ENCODE results near the gene WRNIP1. TPM values are rescaled to one million over a fixed set of nuclear protein-coding genes. Genes with fewer than 3 reads are reported as not detected.

Gene WRNIP1
- total RNA-seq, 1 experiment from 2014 or later = 36.3 TPM

DNA sequence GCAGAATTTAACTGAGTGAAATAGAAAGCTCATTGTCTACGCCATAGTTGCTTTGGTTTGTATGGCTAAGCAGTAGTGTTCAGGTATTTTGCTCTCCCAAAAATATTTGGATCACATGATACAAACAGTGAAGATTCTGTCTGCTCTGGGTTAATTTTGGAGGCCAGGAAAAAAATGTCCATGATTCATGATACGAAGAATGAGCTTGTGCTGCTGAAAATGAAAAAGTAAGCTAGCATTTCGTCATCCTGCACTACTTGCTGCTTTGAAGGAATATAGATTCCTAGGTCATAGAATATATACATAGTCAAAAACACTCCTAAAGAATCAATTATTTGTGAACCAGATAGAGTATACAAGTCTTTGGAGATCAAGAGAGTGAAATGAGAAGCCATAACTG, 8.3 kb downstream of the WRNIP1 start:
- TF ChIP-seq OVOL2 (CRISPR knock-in tag; IDR thresholded peaks at IDR 0.05; ENCODE audit: borderline replicate concordance) (no peak), ATF2 (CRISPR knock-in tag; IDR thresholded peaks at IDR 0.05; ENCODE audit: borderline replicate concordance, low read depth) (no peak), ZNF232 (CRISPR knock-in tag; IDR thresholded peaks at IDR 0.05) (no peak), RORB (CRISPR knock-in tag; IDR thresholded peaks at IDR 0.05) (no peak), ZNF219 (CRISPR knock-in tag; IDR thresholded peaks at IDR 0.05; ENCODE audit: borderline replicate concordance) (no peak), KAT7 (CRISPR knock-in tag; IDR thresholded peaks at IDR 0.05; ENCODE audit: borderline replicate concordance) (no peak), SOX15 (CRISPR knock-in tag; IDR thresholded peaks at IDR 0.05) (no peak), GABPB1 (CRISPR knock-in tag; IDR thresholded peaks at IDR 0.05) (no peak), FOXK1 (CRISPR knock-in tag; IDR thresholded peaks at IDR 0.05) (no peak), ZNF121 (CRISPR knock-in tag; IDR thresholded peaks at IDR 0.05) (no peak), PRRX2 (CRISPR knock-in tag; IDR thresholded peaks at IDR 0.05) (no peak), MXD4 (CRISPR knock-in tag; IDR thresholded peaks at IDR 0.05; ENCODE audit: borderline replicate concordance) (no peak), ETV6 (CRISPR knock-in tag; IDR thresholded peaks at IDR 0.05) (no peak), E2F5 (CRISPR knock-in tag; IDR thresholded peaks at IDR 0.05) (no peak), ESRRA (CRISPR knock-in tag; IDR thresholded peaks at IDR 0.05; ENCODE audit: borderline replicate concordance) (no peak), ZNF138 (CRISPR knock-in tag; conservative IDR thresholded peaks at IDR 0.05) (no peak)
- TF ChIP-seq, protein P1, sequence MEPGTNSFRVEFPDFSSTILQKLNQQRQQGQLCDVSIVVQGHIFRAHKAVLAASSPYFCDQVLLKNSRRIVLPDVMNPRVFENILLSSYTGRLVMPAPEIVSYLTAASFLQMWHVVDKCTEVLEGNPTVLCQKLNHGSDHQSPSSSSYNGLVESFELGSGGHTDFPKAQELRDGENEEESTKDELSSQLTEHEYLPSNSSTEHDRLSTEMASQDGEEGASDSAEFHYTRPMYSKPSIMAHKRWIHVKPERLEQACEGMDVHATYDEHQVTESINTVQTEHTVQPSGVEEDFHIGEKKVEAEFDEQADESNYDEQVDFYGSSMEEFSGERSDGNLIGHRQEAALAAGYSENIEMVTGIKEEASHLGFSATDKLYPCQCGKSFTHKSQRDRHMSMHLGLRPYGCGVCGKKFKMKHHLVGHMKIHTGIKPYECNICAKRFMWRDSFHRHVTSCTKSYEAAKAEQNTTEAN (CRISPR knock-in tag; IDR thresholded peaks at IDR 0.05) = no peak
- TF ChIP-seq, protein P2, sequence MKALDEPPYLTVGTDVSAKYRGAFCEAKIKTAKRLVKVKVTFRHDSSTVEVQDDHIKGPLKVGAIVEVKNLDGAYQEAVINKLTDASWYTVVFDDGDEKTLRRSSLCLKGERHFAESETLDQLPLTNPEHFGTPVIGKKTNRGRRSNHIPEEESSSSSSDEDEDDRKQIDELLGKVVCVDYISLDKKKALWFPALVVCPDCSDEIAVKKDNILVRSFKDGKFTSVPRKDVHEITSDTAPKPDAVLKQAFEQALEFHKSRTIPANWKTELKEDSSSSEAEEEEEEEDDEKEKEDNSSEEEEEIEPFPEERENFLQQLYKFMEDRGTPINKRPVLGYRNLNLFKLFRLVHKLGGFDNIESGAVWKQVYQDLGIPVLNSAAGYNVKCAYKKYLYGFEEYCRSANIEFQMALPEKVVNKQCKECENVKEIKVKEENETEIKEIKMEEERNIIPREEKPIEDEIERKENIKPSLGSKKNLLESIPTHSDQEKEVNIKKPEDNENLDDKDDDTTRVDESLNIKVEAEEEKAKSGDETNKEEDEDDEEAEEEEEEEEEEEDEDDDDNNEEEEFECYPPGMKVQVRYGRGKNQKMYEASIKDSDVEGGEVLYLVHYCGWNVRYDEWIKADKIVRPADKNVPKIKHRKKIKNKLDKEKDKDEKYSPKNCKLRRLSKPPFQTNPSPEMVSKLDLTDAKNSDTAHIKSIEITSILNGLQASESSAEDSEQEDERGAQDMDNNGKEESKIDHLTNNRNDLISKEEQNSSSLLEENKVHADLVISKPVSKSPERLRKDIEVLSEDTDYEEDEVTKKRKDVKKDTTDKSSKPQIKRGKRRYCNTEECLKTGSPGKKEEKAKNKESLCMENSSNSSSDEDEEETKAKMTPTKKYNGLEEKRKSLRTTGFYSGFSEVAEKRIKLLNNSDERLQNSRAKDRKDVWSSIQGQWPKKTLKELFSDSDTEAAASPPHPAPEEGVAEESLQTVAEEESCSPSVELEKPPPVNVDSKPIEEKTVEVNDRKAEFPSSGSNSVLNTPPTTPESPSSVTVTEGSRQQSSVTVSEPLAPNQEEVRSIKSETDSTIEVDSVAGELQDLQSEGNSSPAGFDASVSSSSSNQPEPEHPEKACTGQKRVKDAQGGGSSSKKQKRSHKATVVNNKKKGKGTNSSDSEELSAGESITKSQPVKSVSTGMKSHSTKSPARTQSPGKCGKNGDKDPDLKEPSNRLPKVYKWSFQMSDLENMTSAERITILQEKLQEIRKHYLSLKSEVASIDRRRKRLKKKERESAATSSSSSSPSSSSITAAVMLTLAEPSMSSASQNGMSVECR (CRISPR knock-in tag; IDR thresholded peaks at IDR 0.05; ENCODE audit: borderline replicate concordance) = no peak
- TF ChIP-seq, protein P3, sequence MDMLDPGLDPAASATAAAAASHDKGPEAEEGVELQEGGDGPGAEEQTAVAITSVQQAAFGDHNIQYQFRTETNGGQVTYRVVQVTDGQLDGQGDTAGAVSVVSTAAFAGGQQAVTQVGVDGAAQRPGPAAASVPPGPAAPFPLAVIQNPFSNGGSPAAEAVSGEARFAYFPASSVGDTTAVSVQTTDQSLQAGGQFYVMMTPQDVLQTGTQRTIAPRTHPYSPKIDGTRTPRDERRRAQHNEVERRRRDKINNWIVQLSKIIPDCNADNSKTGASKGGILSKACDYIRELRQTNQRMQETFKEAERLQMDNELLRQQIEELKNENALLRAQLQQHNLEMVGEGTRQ (CRISPR knock-in tag; IDR thresholded peaks at IDR 0.05) = no peak
- TF ChIP-seq, protein P4, sequence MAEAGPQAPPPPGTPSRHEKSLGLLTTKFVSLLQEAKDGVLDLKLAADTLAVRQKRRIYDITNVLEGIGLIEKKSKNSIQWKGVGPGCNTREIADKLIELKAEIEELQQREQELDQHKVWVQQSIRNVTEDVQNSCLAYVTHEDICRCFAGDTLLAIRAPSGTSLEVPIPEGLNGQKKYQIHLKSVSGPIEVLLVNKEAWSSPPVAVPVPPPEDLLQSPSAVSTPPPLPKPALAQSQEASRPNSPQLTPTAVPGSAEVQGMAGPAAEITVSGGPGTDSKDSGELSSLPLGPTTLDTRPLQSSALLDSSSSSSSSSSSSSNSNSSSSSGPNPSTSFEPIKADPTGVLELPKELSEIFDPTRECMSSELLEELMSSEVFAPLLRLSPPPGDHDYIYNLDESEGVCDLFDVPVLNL (CRISPR knock-in tag; IDR thresholded peaks at IDR 0.05; ENCODE audit: borderline replicate concordance, low read depth) = no peak
- H3K36me3 Mint-ChIP-seq = peaks cover 18% of the 10 kb centered on the region
- ATAC-seq (no peak), DNase-seq (ENCODE audit: low spot score) (no peak)
- no peaks in the 10 kb centered on the region for H3K9me3 Mint-ChIP-seq
- ChIA-PET POLR2A (interaction anchor here (1.2 kb wide), 1 partner anchor 10 kb away, joined by 4 read pairs; no protein-coding TSS in a partner anchor), CTCF (interaction anchor here (0.8 to 1.9 kb wide), 6 partner anchors 9 to 179 kb away, joined by 3 to 11 read pairs (median 4); no protein-coding TSS in a partner anchor)
- no peak overlapping the region for H3K4me3 Mint-ChIP-seq
- no peak overlapping the region for H3K27ac Mint-ChIP-seq
- no peaks in the 10 kb centered on the region for H3K27me3 Mint-ChIP-seq (ENCODE audit: low read depth)
- H3K4me1 Mint-ChIP-seq = peaks cover 22% of the 10 kb centered on the region

All from WTC11 (cell line).